ENCODE data around the gene AP3S2. TPM values are rescaled to one million over a fixed set of nuclear protein-coding genes. Genes with fewer than 3 reads are reported as not detected.
A peak's percentile ranks its signal among the peaks of the same experiment; 100 is the strongest.

The AP3S2 gene
- polyA plus RNA-seq, 3 donors, result 30.8 to 41.2 (median 32.4) TPM

GRCh38 chr15:89822026-89822425 is 71.8 kb downstream of the AP3S2 start:
- TF ChIP-seq CTCF (IDR thresholded peaks at IDR 0.05), result no peak
- WGBS (ENCODE audit: insufficient coverage), result 84% methylated on average over 6 of the region's 11 CpGs
- Histone ChIP-seq H4K20me1 (ENCODE audit: insufficient read depth, low read length) (no peaks in the 10 kb centered on the region), H3K27ac (ENCODE audit: low read depth in 1 of 2, low read length in 2 of 2) (peak overlapping the region; percentile 73 to 93), H3K4me1 (ENCODE audit: control insufficient read depth in 1 of 2, insufficient read depth in 2 of 2, low read length in 2 of 2) (peaks cover 66 to 71% of the 10 kb centered on the region in 2 donors), H2AFZ (ENCODE audit: insufficient read depth, low read depth, low read length, poor library complexity, severe bottlenecking) (no peak overlapping the region), H3K27me3 (ENCODE audit: control insufficient read depth in 2 of 2, insufficient read depth in 2 of 2, low read length in 2 of 2) (no peaks in the 10 kb centered on the region), H3K4me2 (replicated peaks; ENCODE audit: extremely low read depth, low read length, poor library complexity, severe bottlenecking) (peak overlapping the region; percentile 1), H3K9ac (ENCODE audit: insufficient read depth, low read length, poor library complexity, severe bottlenecking) (peak overlapping the region; percentile 57), H3K79me2 (ENCODE audit: insufficient read depth, low read length) (no peaks in the 10 kb centered on the region), H3K4me3 (replicated peaks in 1 of 3; ENCODE audit: low read depth in 2 of 3, low read length in 3 of 3) (no peak overlapping the region), H3K36me3 (replicated peaks in 1 of 2; ENCODE audit: control insufficient read depth in 1 of 2, insufficient read depth in 2 of 2, low read length in 2 of 2) (no peaks in the 10 kb centered on the region), H3K9me3 (replicated peaks in 1 of 2; ENCODE audit: control insufficient read depth in 1 of 2, insufficient read depth in 1 of 2, low read length in 2 of 2) (no peaks in the 10 kb centered on the region)
- intact Hi-C loops (cut with micrococcal nuclease), result loop anchor here in 1 of 2 donors (2.0 kb wide), 1 partner anchor 15 kb away; no protein-coding TSS in a partner anchor
- Mint-ChIP-seq H3K27me3 (ENCODE audit: low read depth in 3 of 3) (peaks cover 0 to 1% (median 0%) of the 10 kb centered on the region in 3 donors), H3K4me1 (peaks cover 65% of the 10 kb centered on the region), H3K4me3 (peak overlapping the region in 1 of 2 donors; percentile 39), H3K9me3 (no peaks in the 10 kb centered on the region), H3K36me3 (peaks cover 4 to 6% of the 10 kb centered on the region in 2 donors), H3K27ac (peak overlapping the region; percentile 96 to 100 (median 99))
- peak; percentile 60 to 78 (median 73) for DNase-seq

GRCh38 chr15:89820666-89821611 is 72.9 kb downstream of the AP3S2 start:
- H3K36me3 Mint-ChIP-seq, result peaks cover 6 to 8% of the 10 kb centered on the region in 2 donors
- 28% methylated on average over 6 of the region's 12 CpGs for WGBS (ENCODE audit: insufficient coverage)
- no peak overlapping the region for H2AFZ ChIP-seq (ENCODE audit: insufficient read depth, low read depth, low read length, poor library complexity, severe bottlenecking)
- H4K20me1 ChIP-seq (ENCODE audit: insufficient read depth, low read length), result no peaks in the 10 kb centered on the region
- H3K4me2 ChIP-seq (replicated peaks; ENCODE audit: extremely low read depth, low read length, poor library complexity, severe bottlenecking), result peak overlapping the region; percentile 30
- H3K4me1 Mint-ChIP-seq, result peaks cover 55% of the 10 kb centered on the region
- DNase-seq, result peak; percentile 95 to 98 (median 97)
- intact Hi-C loops (cut with micrococcal nuclease), result loop anchor here (2.0 kb wide), 2 partner anchors 40 to 70 kb away; no protein-coding TSS in a partner anchor
- H3K27ac ChIP-seq (ENCODE audit: low read depth in 1 of 2, low read length in 2 of 2), result peak overlapping the region; percentile 73 to 93
- H3K27me3 Mint-ChIP-seq (ENCODE audit: low read depth in 3 of 3), result peaks cover 0 to 1% (median 0%) of the 10 kb centered on the region in 3 donors
- H3K9ac ChIP-seq (ENCODE audit: insufficient read depth, low read length, poor library complexity, severe bottlenecking), result peak overlapping the region; percentile 57
- peaks cover 0 to 4% (median 0%) of the 10 kb centered on the region in 7 donors for H3K9me3 Mint-ChIP-seq
- no peak for TF ChIP-seq CTCF (IDR thresholded peaks at IDR 0.05)
- H3K27ac Mint-ChIP-seq, result peak overlapping the region; percentile 96 to 100 (median 99)
- no peaks in the 10 kb centered on the region for H3K27me3 ChIP-seq (ENCODE audit: control insufficient read depth in 2 of 2, insufficient read depth in 2 of 2, low read length in 2 of 2)
- H3K36me3 ChIP-seq (replicated peaks in 1 of 2; ENCODE audit: control insufficient read depth in 1 of 2, insufficient read depth in 2 of 2, low read length in 2 of 2), result no peaks in the 10 kb centered on the region
- no peaks in the 10 kb centered on the region for H3K9me3 ChIP-seq (replicated peaks in 1 of 2; ENCODE audit: control insufficient read depth in 1 of 2, insufficient read depth in 1 of 2, low read length in 2 of 2)
- H3K4me1 ChIP-seq (ENCODE audit: control insufficient read depth in 1 of 2, insufficient read depth in 2 of 2, low read length in 2 of 2), result peaks cover 55 to 60% of the 10 kb centered on the region in 2 donors
- no peak overlapping the region for H3K4me3 ChIP-seq (replicated peaks in 1 of 3; ENCODE audit: low read depth in 2 of 3, low read length in 3 of 3)
- no peaks in the 10 kb centered on the region for H3K79me2 ChIP-seq (ENCODE audit: insufficient read depth, low read length)
- peak overlapping the region; percentile 60 to 69 for H3K4me3 Mint-ChIP-seq
